ENCODE results near the gene SIN3A.

GRCh38 chr15:75371901-75372688 lies 79.4 kb downstream of the SIN3A start:
- TF ChIP-seq EZH2 (IDR thresholded peaks at IDR 0.05; ENCODE audit: low read length, unreplicated experiment) (no peak), CTCF (conservative IDR thresholded peaks at IDR 0.05; ENCODE audit: low read depth, low read length) (no peak), EZH2phosphoT487 (IDR thresholded peaks at IDR 0.05; ENCODE audit: borderline replicate concordance, low read length) (no peak)

All from PC-3 (cell line).